B cell (primary cell): ENCODE measurements around the gene PPP1R3E.

ENCODE experiments used
- EZH2 ChIP-seq: IDR thresholded peaks from 2 replicates; pipeline ENCODE4 v1.6.1; 2012; ENCODE audit warnings: borderline replicate concordance, low read depth, mild to moderate bottlenecking, moderate library complexity, low read length; ENCODE audit not compliant: insufficient read depth, poor library complexity, severe bottlenecking
- TF ChIP-seq, protein P1 (sequence below): fragments of 200-600 bp; IDR thresholded peaks from one replicate; pipeline ENCODE4 v1.8.0; 2022; ENCODE audit warnings: antibody characterized with exemption, mild to moderate bottlenecking

DNA sequence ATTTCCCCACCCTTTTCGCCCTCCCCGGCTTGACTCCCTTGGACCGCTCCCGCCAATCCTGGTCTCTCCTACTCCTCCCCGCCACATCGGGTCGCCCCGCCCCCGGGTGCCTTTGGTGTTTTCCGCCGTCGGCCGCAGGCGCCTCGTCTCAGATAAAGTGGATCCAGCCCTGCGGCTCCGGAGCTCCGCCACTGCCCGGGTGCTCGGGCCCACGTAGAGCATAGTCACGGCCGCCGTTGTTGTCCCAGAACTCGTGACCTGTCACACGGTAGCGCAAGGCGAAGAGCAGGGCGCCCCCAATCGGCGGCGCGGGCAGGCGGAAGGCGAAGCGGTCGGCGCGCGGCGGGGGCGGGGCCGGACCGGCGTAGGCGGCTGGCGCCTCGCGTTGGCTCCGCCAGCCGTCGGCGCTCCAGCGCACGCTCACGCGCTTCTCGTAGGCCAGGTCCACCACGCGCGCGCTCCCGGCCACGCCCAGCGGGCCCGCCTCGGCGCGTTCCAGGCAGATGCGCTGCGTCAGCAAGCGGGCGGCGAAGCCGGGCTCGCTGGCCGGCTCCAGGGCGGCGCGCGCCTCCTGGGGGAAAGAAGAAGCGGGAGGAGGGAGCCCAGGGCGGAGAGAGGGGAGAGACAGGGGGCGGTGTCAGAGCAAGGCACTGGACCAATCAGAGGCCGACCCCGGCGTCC is 1.2 kb downstream of the PPP1R3E start:
- TF ChIP-seq, protein P1, sequence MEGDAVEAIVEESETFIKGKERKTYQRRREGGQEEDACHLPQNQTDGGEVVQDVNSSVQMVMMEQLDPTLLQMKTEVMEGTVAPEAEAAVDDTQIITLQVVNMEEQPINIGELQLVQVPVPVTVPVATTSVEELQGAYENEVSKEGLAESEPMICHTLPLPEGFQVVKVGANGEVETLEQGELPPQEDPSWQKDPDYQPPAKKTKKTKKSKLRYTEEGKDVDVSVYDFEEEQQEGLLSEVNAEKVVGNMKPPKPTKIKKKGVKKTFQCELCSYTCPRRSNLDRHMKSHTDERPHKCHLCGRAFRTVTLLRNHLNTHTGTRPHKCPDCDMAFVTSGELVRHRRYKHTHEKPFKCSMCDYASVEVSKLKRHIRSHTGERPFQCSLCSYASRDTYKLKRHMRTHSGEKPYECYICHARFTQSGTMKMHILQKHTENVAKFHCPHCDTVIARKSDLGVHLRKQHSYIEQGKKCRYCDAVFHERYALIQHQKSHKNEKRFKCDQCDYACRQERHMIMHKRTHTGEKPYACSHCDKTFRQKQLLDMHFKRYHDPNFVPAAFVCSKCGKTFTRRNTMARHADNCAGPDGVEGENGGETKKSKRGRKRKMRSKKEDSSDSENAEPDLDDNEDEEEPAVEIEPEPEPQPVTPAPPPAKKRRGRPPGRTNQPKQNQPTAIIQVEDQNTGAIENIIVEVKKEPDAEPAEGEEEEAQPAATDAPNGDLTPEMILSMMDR, result peak; percentile 81
- no peak for TF ChIP-seq EZH2
